Measurements from ENCODE around the gene SPAG9. TPM values are rescaled to one million over a fixed set of nuclear protein-coding genes. Genes with fewer than 3 reads are reported as not detected.

SPAG9 gene
- total and polyA plus RNA-seq, 2 donors (not counting 1 experiment from before 2014, with no cell fraction given): 8.6 to 64.1 TPM

DNA sequence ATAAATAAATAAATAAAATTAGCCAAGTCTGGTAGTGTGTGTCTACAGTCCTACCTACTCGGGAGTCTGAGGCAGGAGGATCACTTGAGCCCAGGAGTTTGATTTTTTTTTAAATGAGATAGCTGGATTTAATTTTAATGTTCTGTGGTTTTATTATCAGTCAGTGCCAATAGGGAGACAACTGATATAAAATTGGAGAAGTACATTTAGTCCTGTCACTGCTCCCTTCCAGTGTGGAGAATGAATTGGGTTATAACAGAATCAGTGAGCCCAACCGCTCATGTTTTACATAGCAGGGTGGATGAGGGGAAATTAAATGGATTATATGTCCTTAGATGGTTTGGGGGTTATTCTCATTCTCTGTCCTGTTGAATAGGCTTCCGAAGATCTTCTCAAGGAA, 38.9 kb upstream of the SPAG9 start:
- H3K27ac Mint-ChIP-seq: no peak overlapping the region
- 97% methylated on average over 3 of the region's 3 CpGs for WGBS (ENCODE audit: insufficient coverage)

DNA sequence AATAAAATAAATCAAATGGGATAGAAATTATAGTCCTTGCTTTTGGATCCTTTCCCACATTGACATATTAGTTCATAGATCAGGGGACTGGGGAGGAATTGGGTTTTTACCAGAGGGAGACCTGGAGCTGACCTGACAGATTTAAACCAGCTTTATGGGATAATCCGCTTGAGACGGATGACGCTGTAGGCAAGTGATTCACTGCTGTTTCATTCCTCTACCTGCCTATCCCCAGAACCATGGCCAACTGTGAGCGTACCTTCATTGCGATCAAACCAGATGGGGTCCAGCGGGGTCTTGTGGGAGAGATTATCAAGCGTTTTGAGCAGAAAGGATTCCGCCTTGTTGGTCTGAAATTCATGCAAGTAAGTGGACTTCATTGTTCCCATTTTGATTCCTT, 34.7 kb upstream of the SPAG9 start:
- Histone ChIP-seq H3K79me2 (ENCODE audit: control insufficient read depth, insufficient read depth, low read length) (peaks cover 41% of the 10 kb centered on the region), H3K9ac (ENCODE audit: low read length) (no peak overlapping the region), H4K20me1 (ENCODE audit: control insufficient read depth, insufficient read depth, low read length, poor library complexity, severe bottlenecking) (no peaks in the 10 kb centered on the region), H3K27me3 (replicated peaks in 1 of 4; ENCODE audit: control extremely low read depth in 1 of 4, control insufficient read depth in 3 of 4, insufficient read depth in 4 of 4, low read length in 3 of 4) (no peaks in the 10 kb centered on the region), H3K4me1 (ENCODE audit: control insufficient read depth in 2 of 2, insufficient read depth in 2 of 2, low read length in 2 of 2) (peaks cover 16 to 23% of the 10 kb centered on the region in 2 donors), H3K4me2 (replicated peaks; ENCODE audit: low read depth, low read length, poor library complexity, severe bottlenecking) (no peak overlapping the region), H2AFZ (ENCODE audit: insufficient read depth, low read depth, low read length, poor library complexity, severe bottlenecking) (no peak overlapping the region), H3K4me3 (ENCODE audit: control extremely low read depth in 1 of 5, extremely low read depth in 1 of 5, insufficient read depth in 1 of 5, low read depth in 2 of 5, low read length in 4 of 5) (no peak overlapping the region), H3K9me3 (ENCODE audit: control extremely low read depth in 1 of 3, control insufficient read depth in 2 of 3, insufficient read depth in 1 of 3, low read length in 2 of 3) (no peaks in the 10 kb centered on the region), H3K36me3 (replicated peaks in 1 of 2; ENCODE audit: control extremely low read depth in 1 of 2, control insufficient read depth in 1 of 2, extremely low read depth in 1 of 2, insufficient read depth in 2 of 2, low read length in 1 of 2) (peaks cover 11 to 14% of the 10 kb centered on the region in 2 experiments), H3K27ac (ENCODE audit: low read length in 2 of 2) (no peak overlapping the region)
- ChIA-PET POLR2A (interaction anchor here (0.5 to 1.0 kb wide), 2 partner anchors 9 to 11 kb away, joined by 3 read pairs; partner anchors contain the start of gene NME2), CTCF (interaction anchor here (1.1 to 2.3 kb wide), 3 partner anchors 10 to 154 kb away, joined by 4 to 6 read pairs (median 5); partner anchors contain the start of gene NME2)
- TF ChIP-seq, protein P1, sequence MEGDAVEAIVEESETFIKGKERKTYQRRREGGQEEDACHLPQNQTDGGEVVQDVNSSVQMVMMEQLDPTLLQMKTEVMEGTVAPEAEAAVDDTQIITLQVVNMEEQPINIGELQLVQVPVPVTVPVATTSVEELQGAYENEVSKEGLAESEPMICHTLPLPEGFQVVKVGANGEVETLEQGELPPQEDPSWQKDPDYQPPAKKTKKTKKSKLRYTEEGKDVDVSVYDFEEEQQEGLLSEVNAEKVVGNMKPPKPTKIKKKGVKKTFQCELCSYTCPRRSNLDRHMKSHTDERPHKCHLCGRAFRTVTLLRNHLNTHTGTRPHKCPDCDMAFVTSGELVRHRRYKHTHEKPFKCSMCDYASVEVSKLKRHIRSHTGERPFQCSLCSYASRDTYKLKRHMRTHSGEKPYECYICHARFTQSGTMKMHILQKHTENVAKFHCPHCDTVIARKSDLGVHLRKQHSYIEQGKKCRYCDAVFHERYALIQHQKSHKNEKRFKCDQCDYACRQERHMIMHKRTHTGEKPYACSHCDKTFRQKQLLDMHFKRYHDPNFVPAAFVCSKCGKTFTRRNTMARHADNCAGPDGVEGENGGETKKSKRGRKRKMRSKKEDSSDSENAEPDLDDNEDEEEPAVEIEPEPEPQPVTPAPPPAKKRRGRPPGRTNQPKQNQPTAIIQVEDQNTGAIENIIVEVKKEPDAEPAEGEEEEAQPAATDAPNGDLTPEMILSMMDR (IDR thresholded peaks at IDR 0.05): no peak
- TF ChIP-seq EZH2 (IDR thresholded peaks at IDR 0.05; ENCODE audit: borderline replicate concordance, insufficient read depth, low read depth, low read length, poor library complexity, severe bottlenecking): no peak
- Mint-ChIP-seq H3K27me3 (no peaks in the 10 kb centered on the region), H3K27ac (no peak overlapping the region), H3K9me3 (ENCODE audit: insufficient read depth) (no peaks in the 10 kb centered on the region), H3K4me1 (peaks cover 7% of the 10 kb centered on the region), H3K4me3 (no peak overlapping the region)
- WGBS (ENCODE audit: insufficient coverage): 97% methylated on average over 6 of the region's 8 CpGs
- no peak for ATAC-seq (ENCODE audit: low read depth)
- intact Hi-C loops (cut with micrococcal nuclease): no loop called here
- DNase-seq: no peak

More for the DNA sequence above, 38.9 kb upstream of the SPAG9 start:
- Histone ChIP-seq H3K9ac (ENCODE audit: low read length) (no peak overlapping the region), H3K4me2 (replicated peaks; ENCODE audit: low read depth, low read length, poor library complexity, severe bottlenecking) (no peak overlapping the region), H2AFZ (ENCODE audit: insufficient read depth, low read depth, low read length, poor library complexity, severe bottlenecking) (no peak overlapping the region), H4K20me1 (ENCODE audit: control insufficient read depth, insufficient read depth, low read length, poor library complexity, severe bottlenecking) (no peaks in the 10 kb centered on the region), H3K4me1 (ENCODE audit: control insufficient read depth in 2 of 2, insufficient read depth in 2 of 2, low read length in 2 of 2) (peaks cover 2 to 6% of the 10 kb centered on the region in 2 donors), H3K36me3 (replicated peaks in 1 of 2; ENCODE audit: control extremely low read depth in 1 of 2, control insufficient read depth in 1 of 2, extremely low read depth in 1 of 2, insufficient read depth in 2 of 2, low read length in 1 of 2) (peaks cover 14 to 29% of the 10 kb centered on the region in 2 experiments), H3K27me3 (replicated peaks in 1 of 4; ENCODE audit: control extremely low read depth in 1 of 4, control insufficient read depth in 3 of 4, insufficient read depth in 4 of 4, low read length in 3 of 4) (no peaks in the 10 kb centered on the region), H3K4me3 (ENCODE audit: control extremely low read depth in 1 of 5, extremely low read depth in 1 of 5, insufficient read depth in 1 of 5, low read depth in 2 of 5, low read length in 4 of 5) (no peak overlapping the region), H3K9me3 (ENCODE audit: control extremely low read depth in 1 of 3, control insufficient read depth in 2 of 3, insufficient read depth in 1 of 3, low read length in 2 of 3) (no peaks in the 10 kb centered on the region), H3K27ac (ENCODE audit: low read length in 2 of 2) (no peak overlapping the region), H3K79me2 (ENCODE audit: control insufficient read depth, insufficient read depth, low read length) (peaks cover 28% of the 10 kb centered on the region)
- Mint-ChIP-seq H3K9me3 (ENCODE audit: insufficient read depth) (no peaks in the 10 kb centered on the region), H3K27me3 (no peaks in the 10 kb centered on the region), H3K4me3 (no peak overlapping the region), H3K4me1 (peaks cover 7% of the 10 kb centered on the region)
- POLR2A ChIA-PET: no interaction called here
- ATAC-seq (ENCODE audit: low read depth): no peak
- intact Hi-C loops (cut with micrococcal nuclease): no loop called here
- TF ChIP-seq EZH2 (IDR thresholded peaks at IDR 0.05; ENCODE audit: borderline replicate concordance, insufficient read depth, low read depth, low read length, poor library complexity, severe bottlenecking): no peak
- TF ChIP-seq, protein P1 (IDR thresholded peaks at IDR 0.05): no peak
- CTCF ChIA-PET: interaction anchor here (1.3 kb wide), 1 partner anchor 159 kb away, joined by 5 read pairs; no protein-coding TSS in a partner anchor
- no peak for DNase-seq

All from B cell (primary cell).